Naive B cell (primary cell): ENCODE measurements around the gene MAOB. TPM values are rescaled to one million over a fixed set of nuclear protein-coding genes. Genes with fewer than 3 reads are reported as not detected.

Experiments used
- ATAC-seq, 2 donors: fragments of 150-1000 bp; cut with Tn5 transposase; 2 replicates each; pipeline ENCODE4 v1.10.0; 2021; ENCODE audit warnings: low read depth in 2 of 2, mild to moderate bottlenecking in 2 of 2, moderate library complexity in 2 of 2
- DNase-seq: peaks from one replicate; pipeline ENCODE4 v3.0.0; 2022
- H3K27ac Mint-ChIP-seq, 6 donors: one replicate each; pipeline ENCODE4 v1.8.0; 2020 to 2022; ENCODE audit warnings: mild to moderate bottlenecking in 6 of 6, mixed read lengths in 6 of 6, moderate library complexity in 5 of 6, inconsistent platforms in 2 of 6
- H3K27me3 Mint-ChIP-seq, 3 donors: one replicate each; pipeline ENCODE4 v1.8.0; 2021 to 2022; ENCODE audit warnings: mixed read lengths in 3 of 3, mild to moderate bottlenecking in 1 of 3
- H3K36me3 Mint-ChIP-seq, 2 donors: one replicate each; pipeline ENCODE4 v1.8.0; 2020 to 2022; ENCODE audit warnings: mixed read lengths in 2 of 2, inconsistent platforms in 1 of 2, mild to moderate bottlenecking in 1 of 2
- H3K4me1 Mint-ChIP-seq, 3 donors: one replicate each; pipeline ENCODE4 v1.8.0; 2020 to 2022; ENCODE audit warnings: mixed read lengths in 3 of 3, inconsistent platforms in 1 of 3, mild to moderate bottlenecking in 1 of 3, moderate library complexity in 1 of 3
- H3K4me3 Mint-ChIP-seq, 8 donors: one replicate each; pipeline ENCODE4 v1.8.0; 2020 to 2022; ENCODE audit warnings: mild to moderate bottlenecking in 8 of 8, mixed read lengths in 8 of 8, moderate library complexity in 8 of 8, inconsistent platforms in 2 of 8
- H3K9me3 Mint-ChIP-seq, 7 donors: one replicate each; pipeline ENCODE4 v1.8.0; 2020 to 2022; ENCODE audit warnings: mixed read lengths in 7 of 7, mild to moderate bottlenecking in 5 of 7, inconsistent platforms in 2 of 7, moderate library complexity in 1 of 7
- polyA plus RNA-seq, 6 donors: library from polyadenylated mRNA; unstranded; fragments of 300-500 nt; fragmentation: Illumina TruSeq; gene quantifications; one replicate each; pipeline ENCODE4 v1.2.3, GENCODE V29; 2021; ENCODE audit warnings: low read depth in 6 of 6

The MAOB gene
- polyA plus RNA-seq, 6 donors from 2014 or later: not detected

- no peak for DNase-seq
- no peak for ATAC-seq
- Mint-ChIP-seq H3K36me3 (no peaks in the 10 kb centered on the region), H3K9me3 (peaks cover 0 to 6% (median under 1%) of the 10 kb centered on the region in 7 donors), H3K4me1 (no peaks in the 10 kb centered on the region), H3K4me3 (no peak overlapping the region), H3K27me3 (no peaks in the 10 kb centered on the region), H3K27ac (no peak overlapping the region)
Measured at GRCh38 chrX:43716696-43717095, 165.6 kb downstream of the MAOB start.

Other genes starting within 250 kb of the MAOB start
- not detected for gene MAOA, start 226.2 kb downstream of the MAOB start, polyA plus RNA-seq
- not detected for gene NDP, start 90.9 kb upstream of the MAOB start, polyA plus RNA-seq